Measurements from ENCODE around the gene FNDC1.

- TF ChIP-seq CTCF (IDR thresholded peaks at IDR 0.05) (no peak), POLR2A (IDR thresholded peaks at IDR 0.05) (no peak)
Measured at GRCh38 chr6:159130846-159131245, 38.4 kb upstream of the FNDC1 start.

Data from heart left ventricle (tissue), 13 donors.